Activated B cell treated with CpG ODN at 0.5 μM for 24 hours (primary cell): Measurements from ENCODE around the gene COIL. TPM values are rescaled to one million over a fixed set of nuclear protein-coding genes. Genes with fewer than 3 reads are reported as not detected.

Experiments
- ATAC-seq: fragments of 200-7000 bp; cut with Tn5 transposase; one replicate; pipeline ENCODE4 v1.10.0; 2021; ENCODE audit warnings: low read depth, mild to moderate bottlenecking, moderate library complexity
- CTCF ChIA-PET: fragments of 350-600 bp; sonication (Branson Sonifier 250); formaldehyde crosslinking; loops from one replicate; lab custom pipeline; 2021; ENCODE audit warnings: antibody characterized with exemption; lab: Charles Lee
- POLR2A ChIA-PET: fragments of 350-600 bp; sonication (Branson Sonifier 250); formaldehyde crosslinking; loops from one replicate; lab custom pipeline; 2021; ENCODE audit warnings: antibody characterized with exemption; lab: Charles Lee
- DNase-seq: peaks from one replicate; pipeline ENCODE4 v3.0.0; 2022
- H3K27ac Mint-ChIP-seq: one replicate; pipeline ENCODE4 v1.8.0; 2020; ENCODE audit warnings: mixed read lengths
- H3K27me3 Mint-ChIP-seq: one replicate; pipeline ENCODE4 v1.8.0; 2021; ENCODE audit warnings: mixed read lengths
- H3K36me3 Mint-ChIP-seq: one replicate; pipeline ENCODE4 v1.8.0; 2021; ENCODE audit warnings: low read depth, mixed read lengths
- H3K4me1 Mint-ChIP-seq: one replicate; pipeline ENCODE4 v1.8.0; 2021; ENCODE audit warnings: mixed read lengths
- H3K4me3 Mint-ChIP-seq: one replicate; pipeline ENCODE4 v1.8.0; 2020; ENCODE audit warnings: mild to moderate bottlenecking, mixed read lengths
- H3K9me3 Mint-ChIP-seq: one replicate; pipeline ENCODE4 v1.8.0; 2020; ENCODE audit warnings: mixed read lengths
- intact Hi-C: fragments of 100-400 bp; cut with micrococcal nuclease; formaldehyde crosslinking; loops from one replicate; pipeline ENCODE4 v1.15.1; 2024
- total RNA-seq: library from RNA; stranded (reverse); gene quantifications from 2 replicates; pipeline ENCODE4 v1.2.3, GENCODE V29; 2022
- TF ChIP-seq, protein P1 (sequence below): fragments of 200-600 bp; IDR thresholded peaks from one replicate; pipeline ENCODE4 v1.8.0; 2022; ENCODE audit warnings: antibody characterized with exemption, mild to moderate bottlenecking

Gene COIL
- total RNA-seq, 1 donor from 2014 or later: 21.9 TPM

DNA sequence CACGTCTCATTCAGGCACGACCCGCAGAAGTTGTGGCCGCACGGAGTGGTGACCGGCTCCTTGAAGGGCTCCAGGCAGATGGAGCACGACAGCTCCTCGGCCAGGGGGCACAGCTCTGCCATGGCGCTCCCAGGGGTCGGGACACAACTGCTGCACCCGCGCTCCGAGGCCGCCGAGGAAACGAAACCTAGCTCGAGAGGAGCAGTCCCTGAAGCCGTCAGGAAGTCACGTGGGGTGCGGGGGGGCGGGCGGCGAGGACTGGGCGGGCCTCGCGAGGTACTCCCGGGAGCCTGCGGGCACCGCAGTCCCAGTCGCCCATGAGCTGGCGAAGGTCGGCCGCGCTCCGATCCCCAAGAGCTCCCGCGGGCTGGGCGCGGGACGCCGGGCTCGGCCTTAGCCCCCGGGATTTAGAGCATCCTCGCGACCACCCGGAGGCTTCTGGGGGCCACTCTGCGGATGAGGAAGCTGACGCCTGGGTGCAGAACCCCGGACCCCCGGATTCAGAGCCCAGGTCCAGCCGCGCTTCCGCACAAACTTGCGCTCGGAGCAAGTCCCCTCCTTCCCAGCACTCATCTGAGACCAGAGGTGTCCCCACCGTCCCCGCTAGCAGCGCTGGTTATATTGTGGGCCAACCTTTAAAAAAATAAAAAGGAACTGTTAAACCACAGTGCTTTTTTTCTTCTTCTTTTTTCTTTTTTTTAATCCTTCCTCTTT, 46.8 kb downstream of the COIL start, which contains the start of gene TRIM25:
TRIM25 (minus strand) TSS at position 183 of the 714 bp plus-strand sequence; CDS start at position 122, 61 bp downstream.
- H3K4me1 Mint-ChIP-seq: peaks cover 54% of the 10 kb centered on the region
- TF ChIP-seq, protein P1, sequence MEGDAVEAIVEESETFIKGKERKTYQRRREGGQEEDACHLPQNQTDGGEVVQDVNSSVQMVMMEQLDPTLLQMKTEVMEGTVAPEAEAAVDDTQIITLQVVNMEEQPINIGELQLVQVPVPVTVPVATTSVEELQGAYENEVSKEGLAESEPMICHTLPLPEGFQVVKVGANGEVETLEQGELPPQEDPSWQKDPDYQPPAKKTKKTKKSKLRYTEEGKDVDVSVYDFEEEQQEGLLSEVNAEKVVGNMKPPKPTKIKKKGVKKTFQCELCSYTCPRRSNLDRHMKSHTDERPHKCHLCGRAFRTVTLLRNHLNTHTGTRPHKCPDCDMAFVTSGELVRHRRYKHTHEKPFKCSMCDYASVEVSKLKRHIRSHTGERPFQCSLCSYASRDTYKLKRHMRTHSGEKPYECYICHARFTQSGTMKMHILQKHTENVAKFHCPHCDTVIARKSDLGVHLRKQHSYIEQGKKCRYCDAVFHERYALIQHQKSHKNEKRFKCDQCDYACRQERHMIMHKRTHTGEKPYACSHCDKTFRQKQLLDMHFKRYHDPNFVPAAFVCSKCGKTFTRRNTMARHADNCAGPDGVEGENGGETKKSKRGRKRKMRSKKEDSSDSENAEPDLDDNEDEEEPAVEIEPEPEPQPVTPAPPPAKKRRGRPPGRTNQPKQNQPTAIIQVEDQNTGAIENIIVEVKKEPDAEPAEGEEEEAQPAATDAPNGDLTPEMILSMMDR: no peak
- H3K27me3 Mint-ChIP-seq: no peaks in the 10 kb centered on the region
- peak; percentile 71 for DNase-seq
- intact Hi-C loops: loop anchor here (1.0 to 5.0 kb wide), 5 partner anchors 17 to 173 kb away; partner anchors contain the start of genes AKAP1, C17orf67 and COIL
- CTCF ChIA-PET: no interaction called here
- H3K4me3 Mint-ChIP-seq: peak within 1 kb of the TSS; percentile 94
- POLR2A ChIA-PET: interaction anchor here (0.5 to 1.9 kb wide), 15 partner anchors 10 to 1047 kb away, joined by 3 to 11 read pairs (median 3); partner anchors contain the start of genes AKAP1 and COIL
- H3K27ac Mint-ChIP-seq: peak within 1 kb of the TSS; percentile 90
- H3K36me3 Mint-ChIP-seq: peaks cover 9% of the 10 kb centered on the region
- peak; percentile 87 for ATAC-seq
- H3K9me3 Mint-ChIP-seq: peaks cover 7% of the 10 kb centered on the region

DNA sequence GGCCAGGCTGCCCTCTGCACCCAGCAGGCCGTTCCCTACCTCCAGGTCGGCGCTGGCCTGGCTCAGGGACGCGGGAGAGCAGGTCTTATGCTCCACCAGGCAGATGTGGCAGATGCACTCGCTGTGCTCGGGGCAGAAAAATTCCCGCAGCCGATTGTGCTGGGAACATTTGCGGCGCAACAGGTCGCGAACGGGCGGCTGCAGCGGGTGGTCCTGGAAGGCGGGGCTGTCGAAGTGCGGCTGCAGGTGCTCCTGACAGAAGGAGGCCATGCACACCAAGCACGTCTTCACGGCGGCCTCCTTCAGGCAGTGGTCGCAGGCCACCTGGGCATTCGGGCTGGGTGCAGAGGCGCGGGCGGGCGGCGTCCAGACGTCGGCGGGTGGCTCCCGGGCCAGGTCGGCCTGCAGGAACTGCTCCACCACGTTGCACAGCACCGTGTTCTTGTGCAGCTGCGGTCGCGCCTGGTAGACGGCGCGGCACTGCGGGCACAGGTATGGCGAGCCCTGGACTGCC, 47.4 kb downstream of the COIL start:
- peaks cover 11% of the 10 kb centered on the region for H3K36me3 Mint-ChIP-seq
- TF ChIP-seq, protein P1: no peak
- H3K27ac Mint-ChIP-seq: peak overlapping the region; percentile 90
- ChIA-PET CTCF (no interaction called here), POLR2A (interaction anchor here (0.5 to 1.9 kb wide), 11 partner anchors 10 to 1048 kb away, joined by 3 to 11 read pairs (median 3); partner anchors contain the start of gene COIL)
- ATAC-seq (peak; percentile 62), DNase-seq (no peak)
- H3K9me3 Mint-ChIP-seq: peaks cover 5% of the 10 kb centered on the region
- intact Hi-C loops: loop anchor here (2.0 to 5.0 kb wide), 2 partner anchors 17 to 174 kb away; partner anchors contain the start of gene AKAP1
- peaks cover 60% of the 10 kb centered on the region for H3K4me1 Mint-ChIP-seq
- no peaks in the 10 kb centered on the region for H3K27me3 Mint-ChIP-seq
- H3K4me3 Mint-ChIP-seq: peak overlapping the region; percentile 94

DNA sequence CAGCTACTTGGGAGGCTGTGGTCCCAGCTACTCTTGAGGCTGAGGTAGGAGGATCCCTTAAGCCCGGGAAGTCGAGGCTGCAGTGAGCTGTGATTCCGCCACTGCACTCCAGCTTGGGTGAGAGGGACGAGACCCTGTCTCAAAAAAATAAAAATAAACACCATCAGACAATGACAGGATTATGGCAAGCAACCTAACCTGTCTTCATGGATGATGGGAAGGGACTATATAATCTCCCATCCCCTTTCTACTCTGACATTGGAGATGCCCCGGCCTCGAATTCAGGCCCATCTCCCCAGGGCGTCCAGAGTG, 47.9 kb downstream of the COIL start:
- Mint-ChIP-seq H3K27me3 (no peaks in the 10 kb centered on the region), H3K9me3 (peaks cover 5% of the 10 kb centered on the region), H3K27ac (peak overlapping the region; percentile 90), H3K4me1 (peaks cover 65% of the 10 kb centered on the region), H3K36me3 (peaks cover 11% of the 10 kb centered on the region), H3K4me3 (peak overlapping the region; percentile 94)
- TF ChIP-seq, protein P1: no peak
- intact Hi-C loops: loop anchor here (2.0 to 5.0 kb wide), 2 partner anchors 16 to 174 kb away; partner anchors contain the start of gene AKAP1
- POLR2A ChIA-PET: interaction anchor here (1.3 to 1.9 kb wide), 2 partner anchors 11 to 48 kb away, joined by 7 to 10 read pairs; partner anchors contain the start of gene COIL
- ATAC-seq: no peak
- no peak for DNase-seq
- CTCF ChIA-PET: interaction anchor here (1.2 kb wide), 1 partner anchor 93 kb away, joined by 3 read pairs; no protein-coding TSS in a partner anchor

DNA sequence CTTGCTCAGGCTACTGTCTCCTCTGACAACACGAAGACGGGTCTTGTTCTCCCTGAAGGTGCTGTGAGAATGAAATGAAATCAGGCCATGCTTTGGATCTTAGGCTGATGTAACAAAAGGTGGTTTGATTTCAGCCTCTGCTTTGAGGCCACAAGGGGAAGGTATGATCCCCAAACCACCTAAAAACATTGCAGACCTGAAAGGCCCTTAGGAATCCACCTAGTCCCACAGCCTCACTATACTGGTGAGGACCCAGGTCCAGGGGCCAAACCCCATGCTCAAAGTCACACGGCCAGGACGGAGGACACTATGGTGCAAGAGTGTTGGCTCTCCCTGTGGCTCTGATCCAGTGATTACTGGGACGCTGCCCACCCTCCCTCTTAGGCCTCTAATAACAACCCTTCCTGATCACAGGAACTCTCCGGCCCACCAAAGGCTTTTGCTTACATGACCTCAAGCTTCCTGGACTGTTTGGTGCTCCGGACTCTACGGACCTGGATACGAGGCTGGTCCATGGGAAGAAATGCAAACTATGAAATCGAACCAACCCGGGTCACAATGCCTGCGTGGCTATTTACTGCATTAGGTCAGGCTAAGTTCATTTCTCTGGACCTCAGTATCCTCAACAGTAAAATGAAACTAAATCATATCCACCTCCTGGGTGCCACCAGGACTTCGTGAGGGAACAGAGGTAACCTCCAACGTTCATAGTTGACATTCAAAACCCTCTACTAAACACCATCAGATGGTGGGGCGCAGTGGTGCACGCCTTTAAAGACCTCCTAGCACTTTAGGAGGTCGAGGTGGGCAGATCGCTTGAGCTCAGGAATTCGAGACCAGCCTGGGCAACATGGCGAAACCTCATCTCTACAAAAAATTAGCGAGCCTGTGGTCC, 48.5 kb downstream of the COIL start:
- Mint-ChIP-seq H3K27me3 (no peaks in the 10 kb centered on the region), H3K4me3 (peak overlapping the region; percentile 94), H3K36me3 (peaks cover 16% of the 10 kb centered on the region), H3K27ac (peak overlapping the region; percentile 83), H3K9me3 (peaks cover 2% of the 10 kb centered on the region), H3K4me1 (peaks cover 71% of the 10 kb centered on the region)
- TF ChIP-seq, protein P1: no peak
- intact Hi-C loops: loop anchor here (2.0 to 5.0 kb wide), 2 partner anchors 16 to 175 kb away; partner anchors contain the start of gene AKAP1
- DNase-seq (no peak), ATAC-seq (no peak)
- CTCF ChIA-PET: interaction anchor here (1.2 kb wide), 1 partner anchor 93 kb away, joined by 3 read pairs; no protein-coding TSS in a partner anchor
- POLR2A ChIA-PET: interaction anchor here (1.3 kb wide), 1 partner anchor 48 kb away, joined by 7 read pairs; the partner anchor contains the start of gene COIL
